Measurements from ENCODE around the gene PRKCA. TPM values are rescaled to one million over a fixed set of nuclear protein-coding genes. Genes with fewer than 3 reads are reported as not detected.

Gene PRKCA
- total and polyA plus RNA-seq, 9 of the 15 experiments (the other 6 are each of a cell fraction or from before 2014, with no cell fraction given): 3.2 to 33.0 (median 17.8) TPM

DNA sequence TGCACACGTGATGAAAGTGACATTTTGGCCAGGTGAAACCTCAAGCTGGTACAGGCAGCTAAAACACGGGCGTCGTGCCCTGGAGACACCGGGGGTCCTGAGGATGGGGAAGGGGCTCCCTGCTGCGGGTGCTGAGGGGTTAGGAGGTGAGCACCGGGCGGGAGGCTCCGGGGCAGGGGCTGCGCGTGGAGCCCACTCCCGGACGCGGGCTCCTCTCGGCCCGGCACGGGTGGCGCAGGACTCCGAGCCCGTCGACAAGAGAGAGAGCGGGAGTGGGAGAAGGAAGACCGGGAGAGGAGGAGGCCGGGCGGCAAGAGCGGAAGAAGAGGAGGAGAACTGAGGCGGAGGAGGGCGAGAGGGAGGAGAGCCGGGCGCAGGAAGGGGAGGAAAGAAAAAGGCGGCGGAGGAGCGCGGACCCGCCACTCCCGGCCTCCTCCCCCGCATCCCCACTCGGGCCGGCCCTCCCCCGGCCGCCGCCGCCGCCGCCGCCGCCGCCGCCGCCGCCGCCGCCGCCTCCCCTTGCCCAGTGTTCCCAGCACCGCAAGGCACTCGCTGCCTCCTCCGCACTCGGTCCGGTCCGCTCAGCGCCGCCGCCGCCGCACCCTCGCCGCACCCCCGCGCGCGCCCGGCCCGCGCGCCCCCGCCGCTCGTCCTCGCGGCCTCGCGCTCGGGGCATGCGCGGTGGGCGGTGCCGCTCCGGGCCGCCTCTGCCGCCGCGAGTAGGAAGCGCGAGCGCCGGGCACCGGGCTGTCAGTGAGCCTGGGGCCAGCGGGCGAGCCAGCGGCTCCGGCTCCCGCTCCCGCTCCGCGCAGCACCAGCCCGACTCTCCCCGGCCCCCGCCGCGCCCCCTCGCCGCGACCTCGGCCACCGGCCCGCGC lies at the start of gene PRKCA (continued):
- TF ChIP-seq ZC3H11A (IDR thresholded peaks at IDR 0.05; ENCODE audit: low read depth, low read length): no peak
- no peak for TF ChIP-seq ZNF217 (CRISPR knock-in tag; IDR thresholded peaks at IDR 0.05)
- TF ChIP-seq, protein P1, sequence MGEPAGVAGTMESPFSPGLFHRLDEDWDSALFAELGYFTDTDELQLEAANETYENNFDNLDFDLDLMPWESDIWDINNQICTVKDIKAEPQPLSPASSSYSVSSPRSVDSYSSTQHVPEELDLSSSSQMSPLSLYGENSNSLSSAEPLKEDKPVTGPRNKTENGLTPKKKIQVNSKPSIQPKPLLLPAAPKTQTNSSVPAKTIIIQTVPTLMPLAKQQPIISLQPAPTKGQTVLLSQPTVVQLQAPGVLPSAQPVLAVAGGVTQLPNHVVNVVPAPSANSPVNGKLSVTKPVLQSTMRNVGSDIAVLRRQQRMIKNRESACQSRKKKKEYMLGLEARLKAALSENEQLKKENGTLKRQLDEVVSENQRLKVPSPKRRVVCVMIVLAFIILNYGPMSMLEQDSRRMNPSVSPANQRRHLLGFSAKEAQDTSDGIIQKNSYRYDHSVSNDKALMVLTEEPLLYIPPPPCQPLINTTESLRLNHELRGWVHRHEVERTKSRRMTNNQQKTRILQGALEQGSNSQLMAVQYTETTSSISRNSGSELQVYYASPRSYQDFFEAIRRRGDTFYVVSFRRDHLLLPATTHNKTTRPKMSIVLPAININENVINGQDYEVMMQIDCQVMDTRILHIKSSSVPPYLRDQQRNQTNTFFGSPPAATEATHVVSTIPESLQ (CRISPR knock-in tag; IDR thresholded peaks at IDR 0.05): peak; percentile 62
- TF ChIP-seq ZKSCAN3 (CRISPR knock-in tag; IDR thresholded peaks at IDR 0.05): no peak
- no peak for TF ChIP-seq SIRT6 (IDR thresholded peaks at IDR 0.05; ENCODE audit: low read depth, low read length)
- TF ChIP-seq ZNF224 (CRISPR knock-in tag; IDR thresholded peaks at IDR 0.05): no peak
- TF ChIP-seq, protein P2, sequence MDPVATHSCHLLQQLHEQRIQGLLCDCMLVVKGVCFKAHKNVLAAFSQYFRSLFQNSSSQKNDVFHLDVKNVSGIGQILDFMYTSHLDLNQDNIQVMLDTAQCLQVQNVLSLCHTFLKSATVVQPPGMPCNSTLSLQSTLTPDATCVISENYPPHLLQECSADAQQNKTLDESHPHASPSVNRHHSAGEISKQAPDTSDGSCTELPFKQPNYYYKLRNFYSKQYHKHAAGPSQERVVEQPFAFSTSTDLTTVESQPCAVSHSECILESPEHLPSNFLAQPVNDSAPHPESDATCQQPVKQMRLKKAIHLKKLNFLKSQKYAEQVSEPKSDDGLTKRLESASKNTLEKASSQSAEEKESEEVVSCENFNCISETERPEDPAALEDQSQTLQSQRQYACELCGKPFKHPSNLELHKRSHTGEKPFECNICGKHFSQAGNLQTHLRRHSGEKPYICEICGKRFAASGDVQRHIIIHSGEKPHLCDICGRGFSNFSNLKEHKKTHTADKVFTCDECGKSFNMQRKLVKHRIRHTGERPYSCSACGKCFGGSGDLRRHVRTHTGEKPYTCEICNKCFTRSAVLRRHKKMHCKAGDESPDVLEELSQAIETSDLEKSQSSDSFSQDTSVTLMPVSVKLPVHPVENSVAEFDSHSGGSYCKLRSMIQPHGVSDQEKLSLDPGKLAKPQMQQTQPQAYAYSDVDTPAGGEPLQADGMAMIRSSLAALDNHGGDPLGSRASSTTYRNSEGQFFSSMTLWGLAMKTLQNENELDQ (CRISPR knock-in tag; IDR thresholded peaks at IDR 0.05; ENCODE audit: borderline replicate concordance): no peak
- no peak for TF ChIP-seq ZNF511 (CRISPR knock-in tag; IDR thresholded peaks at IDR 0.05)
- no peak for TF ChIP-seq MTF1 (CRISPR knock-in tag; IDR thresholded peaks at IDR 0.05; ENCODE audit: borderline replicate concordance)
- TF ChIP-seq MYC (IDR thresholded peaks at IDR 0.05; ENCODE audit: low read depth, low read length): no peak
- TF ChIP-seq MYC (CRISPR knock-in tag; IDR thresholded peaks at IDR 0.05; ENCODE audit: borderline replicate concordance, low read depth): no peak
- TF ChIP-seq FOXJ3 (CRISPR knock-in tag; IDR thresholded peaks at IDR 0.05): no peak
- no peak for TF ChIP-seq NEUROD1 (IDR thresholded peaks at IDR 0.05; ENCODE audit: borderline replicate concordance, low read depth, low read length, partially characterized antibody)
- TF ChIP-seq HEY1 (CRISPR knock-in tag; IDR thresholded peaks at IDR 0.05; ENCODE audit: borderline replicate concordance): no peak
- TF ChIP-seq, protein P3, sequence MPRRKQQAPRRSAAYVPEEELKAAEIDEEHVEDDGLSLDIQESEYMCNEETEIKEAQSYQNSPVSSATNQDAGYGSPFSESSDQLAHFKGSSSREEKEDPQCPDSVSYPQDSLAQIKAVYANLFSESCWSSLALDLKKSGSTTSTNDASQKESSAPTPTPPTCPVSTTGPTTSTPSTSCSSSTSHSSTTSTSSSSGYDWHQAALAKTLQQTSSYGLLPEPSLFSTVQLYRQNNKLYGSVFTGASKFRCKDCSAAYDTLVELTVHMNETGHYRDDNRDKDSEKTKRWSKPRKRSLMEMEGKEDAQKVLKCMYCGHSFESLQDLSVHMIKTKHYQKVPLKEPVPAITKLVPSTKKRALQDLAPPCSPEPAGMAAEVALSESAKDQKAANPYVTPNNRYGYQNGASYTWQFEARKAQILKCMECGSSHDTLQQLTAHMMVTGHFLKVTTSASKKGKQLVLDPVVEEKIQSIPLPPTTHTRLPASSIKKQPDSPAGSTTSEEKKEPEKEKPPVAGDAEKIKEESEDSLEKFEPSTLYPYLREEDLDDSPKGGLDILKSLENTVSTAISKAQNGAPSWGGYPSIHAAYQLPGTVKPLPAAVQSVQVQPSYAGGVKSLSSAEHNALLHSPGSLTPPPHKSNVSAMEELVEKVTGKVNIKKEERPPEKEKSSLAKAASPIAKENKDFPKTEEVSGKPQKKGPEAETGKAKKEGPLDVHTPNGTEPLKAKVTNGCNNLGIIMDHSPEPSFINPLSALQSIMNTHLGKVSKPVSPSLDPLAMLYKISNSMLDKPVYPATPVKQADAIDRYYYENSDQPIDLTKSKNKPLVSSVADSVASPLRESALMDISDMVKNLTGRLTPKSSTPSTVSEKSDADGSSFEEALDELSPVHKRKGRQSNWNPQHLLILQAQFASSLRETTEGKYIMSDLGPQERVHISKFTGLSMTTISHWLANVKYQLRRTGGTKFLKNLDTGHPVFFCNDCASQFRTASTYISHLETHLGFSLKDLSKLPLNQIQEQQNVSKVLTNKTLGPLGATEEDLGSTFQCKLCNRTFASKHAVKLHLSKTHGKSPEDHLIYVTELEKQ (CRISPR knock-in tag; IDR thresholded peaks at IDR 0.05): no peak

Measured in K562 (cell line).